K562 (cell line): ENCODE measurements around the gene EHBP1L1. TPM values are rescaled to one million over a fixed set of nuclear protein-coding genes. Genes with fewer than 3 reads are reported as not detected.
A peak's percentile ranks its signal among the peaks of the same experiment; 100 is the strongest.

Source experiments
- BHLHE40 ChIP-seq: IDR thresholded peaks from 2 replicates; pipeline ENCODE4 v1.6.1; 2011; ENCODE audit warnings: low read length, improper control_type of control experiment
- BRCA1 ChIP-seq, 2 experiments: fragments of 450-650 bp in 1 of 2; sonication (generic) in 1 of 2; formaldehyde crosslinking in 1 of 2; IDR thresholded peaks; 2 replicates each; pipeline versions ENCODE4 v1.5.0 to v1.6.1; 2017 to 2020; ENCODE audit warnings: mild to moderate bottlenecking in 1 of 2, missing genetic modification reagents in 1 of 2
- CREM ChIP-seq: IDR thresholded peaks from 2 replicates; pipeline ENCODE4 v1.6.1; 2014; ENCODE audit warnings: antibody characterized with exemption, low read depth
- CTBP1 ChIP-seq: fragments of 450-650 bp; IDR thresholded peaks from 2 replicates; pipeline ENCODE4 v1.6.1; 2016; ENCODE audit warnings: borderline replicate concordance
- HMGN3 ChIP-seq: IDR thresholded peaks from 2 replicates; pipeline ENCODE4 v1.6.1; 2011; ENCODE audit warnings: borderline replicate concordance, low read depth, mild to moderate bottlenecking, mixed read lengths, low read length; ENCODE audit not compliant: insufficient read length; ENCODE audit errors: extremely low read depth
- KDM2B ChIP-seq: fragments of 250-450 bp; sonication (Bioruptor Pico); IDR thresholded peaks from 2 replicates; pipeline ENCODE4 v1.8.0; 2021; ENCODE audit warnings: mild to moderate bottlenecking, moderate library complexity
- MBD1 ChIP-seq: fragments of 250-450 bp; sonication (Bioruptor Pico); IDR thresholded peaks from 2 replicates; pipeline ENCODE4 v1.8.0; 2022; ENCODE audit warnings: inconsistent platforms
- MITF ChIP-seq: IDR thresholded peaks from 2 replicates; pipeline ENCODE4 v1.6.1; 2014; ENCODE audit warnings: antibody characterized with exemption
- RBFOX2 ChIP-seq: fragments of 200-400 bp; formaldehyde crosslinking; IDR thresholded peaks from 2 replicates; pipeline ENCODE4 v1.6.1; 2017; ENCODE audit warnings: low read depth, mild to moderate bottlenecking, low read length, moderate library complexity
- SIN3A ChIP-seq, 2 experiments: fragments of 150-350 bp in 1 of 2; IDR thresholded peaks; 2 replicates each; pipeline ENCODE4 v1.6.1; 2011 to 2016; ENCODE audit warnings: borderline replicate concordance in 2 of 2, low read depth in 2 of 2, low read length in 2 of 2, mild to moderate bottlenecking in 2 of 2, moderate library complexity in 2 of 2; ENCODE audit not compliant: control insufficient read depth in 1 of 2
- TFE3 ChIP-seq: fragments of 450-650 bp; formaldehyde crosslinking; IDR thresholded peaks from 2 replicates; pipeline ENCODE4 v1.4.0; 2020; ENCODE audit warnings: mild to moderate bottlenecking, mixed read lengths
- XRCC5 ChIP-seq: fragments of 200-400 bp; formaldehyde crosslinking; IDR thresholded peaks from 2 replicates; pipeline ENCODE4 v1.6.1; 2017; ENCODE audit warnings: low read depth, mild to moderate bottlenecking, low read length
- ZBTB11 ChIP-seq, 3 experiments: fragments of 200-800 bp in 1 of 3; fragments of 250-450 bp in 1 of 3; fragments of 450-650 bp in 1 of 3; sonication (Bioruptor Pico) in 1 of 3; sonication (Bioruptor generic) in 1 of 3; formaldehyde crosslinking in 1 of 3; IDR thresholded peaks; 2 replicates each; pipeline versions ENCODE4 v1.6.1 to v1.8.0; 2016 to 2022; ENCODE audit warnings: mild to moderate bottlenecking in 2 of 3, missing genetic modification characterization in 2 of 3, missing compliant biosample characterization in 1 of 3, moderate library complexity in 1 of 3
- ZNF551 ChIP-seq: fragments of 250-450 bp; sonication (Bioruptor Pico); IDR thresholded peaks from 2 replicates; pipeline ENCODE4 v1.5.0; 2021; ENCODE audit warnings: mild to moderate bottlenecking, moderate library complexity
- ZNF740 ChIP-seq, 3 experiments: fragments of 200-800 bp in 1 of 3; sonication (Bioruptor generic) in 1 of 3; sonication (generic) in 1 of 3; formaldehyde crosslinking in 1 of 3; IDR thresholded peaks; 2 replicates each; pipeline versions ENCODE4 v1.6.1 to v1.8.0; 2016 to 2022; ENCODE audit warnings: mild to moderate bottlenecking in 2 of 3, missing compliant biosample characterization in 2 of 3, missing genetic modification characterization in 2 of 3, missing genetic modification reagents in 1 of 3
- polyA plus RNA-seq, 8 experiments: library from polyadenylated mRNA; depleted of rRNA in 4 of 8; stranded (reverse) in 5 of 8; unstranded in 3 of 8; fragments of >200 nt; fragmentation: Nextera tagmentation in 2 of 8; fragmentation: Illumina TruSeq in 1 of 8; extraction: Ambion mirVana in 2 of 8; extraction: Trizol in 1 of 8; gene quantifications; 2 replicates each; pipeline versions ENCODE4 v1.2.1 to v1.2.3, GENCODE V29; 2011 to 2014; ENCODE audit warnings: inconsistent platforms in 1 of 8, missing spikeins in 1 of 8
- total RNA-seq, 7 experiments: library from RNA; depleted of rRNA in 6 of 7; stranded (reverse); fragments of >200 nt in 6 of 7; fragmentation: Illumina TruSeq in 2 of 7; extraction: Trizol in 2 of 7; gene quantifications; 2 replicates each; pipeline versions ENCODE4 v1.2.1 to v1.2.3, GENCODE V29; 2011 to 2021; ENCODE audit warnings: low replicate concordance in 1 of 7

The EHBP1L1 gene
- total and polyA plus RNA-seq, 9 of the 15 experiments (the other 6 are each of a cell fraction or from before 2014, with no cell fraction given), result 0.03 to 87.1 (median 26.3) TPM

- TF ChIP-seq SIN3A (IDR thresholded peaks at IDR 0.05; ENCODE audit: borderline replicate concordance in 2 of 2, control insufficient read depth in 1 of 2, low read depth in 2 of 2, low read length in 2 of 2) (peak; percentile 58 to 72; a peak in 2 of 4 replicates), XRCC5 (peak; percentile 71; the same call in 1 of the 2 replicates), HMGN3 (peak; percentile 96), ZBTB11 (CRISPR knock-in tag; IDR thresholded peaks at IDR 0.05) (peak in 1 of 3 experiments; percentile 85; a peak in 3 of 6 replicates), ZNF740 (CRISPR knock-in tag; IDR thresholded peaks at IDR 0.05) (peak; percentile 98), ZNF740 (tag; IDR thresholded peaks at IDR 0.05) (peak in 1 of 2 experiments; percentile 97; a peak in 2 of 4 replicates), KDM2B (CRISPR knock-in tag) (no peak), TFE3 (CRISPR knock-in tag) (no peak), BRCA1 (IDR thresholded peaks at IDR 0.05) (no peak), BRCA1 (CRISPR knock-in tag; IDR thresholded peaks at IDR 0.05) (no peak), ZNF551 (CRISPR knock-in tag) (no peak), MBD1 (CRISPR knock-in tag) (no peak), MITF (0 out of 2 replicates have a peak, but pooled peaks have one; percentile 14), BHLHE40 (peak; percentile 82), CREM (peak; percentile 58), CTBP1 (peak; percentile 68), RBFOX2 (peak; percentile 62; the same call in 1 of the 2 replicates)
These were observed 1.6 kb upstream of the EHBP1L1 start (continued) for GRCh38 chr11:65574109-65574810.
